HG03095 (cell line): ENCODE measurements around the gene RIT2.
"Not testable (repeated sequence)": the region's sequence is repeated elsewhere in the genome, so short reads cannot be mapped to it uniquely, and the experiment has no call there.

Experiments used
- ATAC-seq: cut with Tn5 transposase; IDR thresholded peaks from one replicate; pipeline ENCODE4 v1.9.1; 2021; ENCODE audit warnings: moderate library complexity; ENCODE audit not compliant: unreplicated experiment

The RIT2 gene

GRCh38 chr18:42854558-42854957, 260.9 kb downstream of the RIT2 start:
- no peak for ATAC-seq

DNA sequence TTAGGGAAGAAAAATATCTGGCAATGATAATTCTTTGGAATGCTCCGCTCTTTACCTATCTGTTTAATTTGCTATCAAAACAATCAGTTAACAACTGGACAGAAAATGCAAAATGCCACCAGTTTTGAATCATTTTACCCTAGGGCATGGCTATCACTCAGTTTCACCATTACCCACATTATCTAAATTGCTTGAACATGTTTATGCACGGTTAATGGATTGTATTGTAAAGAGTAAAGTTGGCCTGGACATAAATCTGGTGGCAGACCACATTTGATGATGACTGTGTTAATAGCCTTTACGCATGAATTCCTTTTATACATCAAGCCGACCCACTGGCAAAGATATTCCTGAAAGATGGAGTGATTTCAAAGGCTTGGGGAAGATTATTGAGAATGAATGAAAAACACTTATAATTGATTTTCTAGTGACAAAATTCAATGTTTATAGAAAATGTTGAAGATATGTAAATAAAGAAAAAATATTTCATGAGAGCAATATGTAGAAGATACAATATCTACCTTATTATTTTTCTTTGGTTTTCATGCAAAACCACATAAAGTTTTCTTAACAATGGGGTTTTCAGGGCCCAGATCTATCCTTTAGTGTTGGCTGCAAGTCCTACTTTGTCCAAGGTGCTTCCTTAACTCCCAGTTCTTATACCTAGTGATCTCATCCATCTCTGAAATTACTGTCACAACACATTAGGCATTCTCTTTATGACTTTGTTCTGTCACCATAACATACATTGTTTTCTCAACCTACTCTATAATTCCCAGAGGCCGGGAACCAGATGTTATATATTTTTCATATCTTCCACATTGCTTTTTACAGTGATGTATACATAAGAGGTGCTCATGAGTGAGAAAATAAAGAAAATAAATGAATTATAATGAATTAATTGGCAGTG, 265.1 kb downstream of the RIT2 start:
- ATAC-seq = no peak

DNA sequence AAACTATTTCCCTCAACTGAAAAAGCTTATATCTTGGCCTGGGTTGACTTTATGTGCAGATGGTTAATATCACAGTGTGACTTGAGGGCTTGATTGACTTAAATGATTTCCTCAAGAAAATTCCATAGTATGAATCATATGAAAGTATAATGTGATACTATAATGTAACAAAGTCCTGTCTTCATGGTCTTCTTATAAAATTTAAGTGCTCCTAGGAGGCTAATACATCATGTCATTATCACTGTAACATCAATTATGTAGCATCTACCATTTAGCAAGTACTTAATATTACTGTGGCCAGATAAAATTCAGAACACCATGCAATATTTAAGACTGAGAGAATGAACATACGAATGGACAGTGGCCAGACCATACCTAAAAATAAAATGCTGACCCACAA, 276.1 kb downstream of the RIT2 start:
- ATAC-seq = no peak

DNA sequence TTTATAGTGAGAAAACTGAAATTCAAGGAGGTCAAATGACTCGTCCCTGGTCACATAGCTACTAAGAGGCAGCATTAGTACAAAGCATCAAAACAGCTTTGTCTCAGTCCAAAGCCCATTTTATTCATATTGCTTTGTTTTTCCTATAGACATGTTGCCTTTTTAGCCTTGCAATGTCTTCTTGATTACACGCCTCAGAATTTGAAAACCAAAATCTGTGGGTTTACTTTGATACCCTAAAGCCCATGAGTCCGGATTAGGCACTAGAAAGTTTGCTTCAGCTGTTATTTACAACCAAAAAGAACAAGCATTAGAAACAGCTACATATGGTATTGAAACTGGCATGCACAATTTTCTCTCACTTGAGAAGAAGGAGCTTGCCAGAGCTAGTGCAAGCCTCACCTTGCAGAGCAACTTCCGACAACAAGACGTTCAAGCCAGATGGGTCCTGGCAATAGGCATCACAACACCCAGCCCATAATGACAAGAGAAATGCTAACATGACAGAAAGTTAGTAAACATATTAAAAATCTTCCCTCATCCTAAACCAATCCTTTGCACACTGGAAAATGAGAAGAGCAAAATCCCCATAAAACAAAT, 276.8 kb downstream of the RIT2 start:
- no peak for ATAC-seq

DNA sequence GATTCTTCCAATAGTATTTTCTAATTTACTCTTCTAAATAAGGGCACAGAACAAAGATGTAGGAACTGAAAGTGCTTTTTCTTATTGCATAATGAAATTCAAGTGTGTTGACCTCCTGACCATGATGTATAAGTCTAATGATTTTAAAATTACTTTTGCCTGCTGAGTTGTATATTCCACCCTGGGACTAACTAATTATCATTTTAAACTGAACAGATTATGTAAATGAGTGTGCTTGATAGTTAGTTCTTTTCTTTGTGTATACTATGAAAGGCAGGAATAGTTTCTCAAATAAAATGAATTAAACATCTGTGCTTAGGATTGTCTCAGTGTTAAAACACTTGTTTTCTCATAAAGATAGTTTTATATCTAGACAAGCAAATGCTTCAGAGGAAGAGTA, 284.5 kb downstream of the RIT2 start:
- ATAC-seq = no peak

DNA sequence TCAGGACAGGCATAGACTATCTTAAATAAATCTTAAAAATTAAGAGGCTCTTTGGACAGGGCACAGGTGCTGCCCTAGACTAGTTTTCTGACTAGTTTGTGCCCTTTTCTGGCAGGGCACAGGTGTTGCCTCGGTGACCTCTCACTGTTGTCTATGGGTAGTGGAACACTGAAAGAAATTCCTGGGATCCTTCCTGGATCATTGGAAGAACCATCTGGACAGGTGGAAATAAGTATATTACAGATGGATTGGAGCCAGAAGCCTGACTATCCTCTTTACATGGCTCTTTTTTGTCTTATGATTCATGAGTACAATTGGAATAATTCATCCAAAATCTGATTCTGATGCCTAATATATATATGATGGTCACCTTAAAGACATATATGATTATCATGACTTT, 286.6 kb downstream of the RIT2 start:
- ATAC-seq = no peak

DNA sequence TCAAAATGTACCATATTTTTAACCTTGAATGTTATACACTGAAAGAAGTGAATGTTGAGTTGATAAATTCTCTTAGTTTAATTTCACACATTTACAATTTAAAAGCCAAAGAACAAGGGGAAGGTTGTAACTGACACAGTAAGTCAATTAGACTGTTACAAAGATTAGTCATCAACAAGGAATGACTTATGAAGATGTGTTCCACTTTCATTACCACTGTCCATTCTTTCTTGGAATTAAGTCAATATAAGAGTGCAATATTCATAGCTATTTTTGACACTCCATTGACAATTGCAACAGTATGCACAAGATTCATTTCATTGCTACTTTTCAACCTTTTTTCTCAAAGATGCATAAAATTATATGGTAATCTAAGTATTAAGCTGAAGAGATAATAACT, 291.3 kb downstream of the RIT2 start:
- no peak for ATAC-seq

DNA sequence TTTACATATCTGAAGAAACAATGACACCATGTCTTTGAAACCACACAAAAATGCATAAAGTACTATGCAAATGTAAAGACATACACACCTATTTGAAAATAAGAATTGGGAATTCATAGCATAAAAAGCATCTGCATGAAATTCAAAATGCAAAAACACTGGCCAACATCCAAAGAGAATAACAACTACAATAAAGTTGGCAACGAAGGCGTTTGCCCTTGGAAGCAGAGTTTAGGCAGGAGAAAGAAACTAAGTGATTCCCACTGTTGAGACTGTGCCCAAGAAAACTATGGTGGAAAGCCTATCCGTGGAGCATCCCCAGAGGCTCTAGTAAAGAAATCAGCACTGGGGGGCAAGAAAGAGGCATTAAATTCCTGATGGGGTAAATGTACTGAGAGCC, 292.8 kb downstream of the RIT2 start:
- ATAC-seq = no peak

DNA sequence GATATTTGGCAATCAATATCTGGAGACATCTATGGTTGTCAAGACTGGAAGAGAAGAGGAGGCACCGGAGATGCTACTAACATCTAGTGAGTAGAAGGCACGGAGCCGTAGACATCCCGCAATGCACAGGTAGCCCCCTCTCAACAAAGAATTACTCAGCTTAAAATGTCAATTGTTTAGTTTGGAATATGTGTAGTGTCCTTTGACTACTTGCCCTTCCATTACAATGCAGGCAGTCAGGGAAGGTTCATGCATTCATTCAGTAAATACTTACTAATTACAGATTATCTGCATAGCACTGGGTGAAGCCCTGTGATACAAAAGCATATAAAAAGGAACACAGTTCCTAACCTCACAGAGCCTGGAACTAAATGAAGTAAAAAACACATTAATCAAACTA, 294.0 kb downstream of the RIT2 start:
- ATAC-seq = no peak

DNA sequence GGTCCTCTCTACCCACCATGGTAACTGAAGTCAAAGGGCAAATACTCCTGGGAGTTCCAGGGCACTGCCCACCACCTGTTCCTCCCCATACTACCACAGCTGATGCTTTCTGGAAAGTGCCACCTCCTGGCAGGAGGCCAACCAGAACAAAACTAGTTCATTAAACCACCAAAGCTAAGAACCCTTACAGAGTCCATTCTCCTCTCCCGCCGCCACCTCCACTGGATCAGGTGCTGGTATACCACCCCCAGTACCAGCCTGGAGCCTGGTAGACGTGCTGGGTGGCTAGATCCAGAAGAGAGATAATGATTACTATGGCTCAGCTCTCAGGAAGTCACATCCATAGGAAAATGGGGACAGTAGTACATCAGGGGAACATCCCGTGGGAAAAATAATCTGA, 300.9 kb downstream of the RIT2 start:
- no peak for ATAC-seq

DNA sequence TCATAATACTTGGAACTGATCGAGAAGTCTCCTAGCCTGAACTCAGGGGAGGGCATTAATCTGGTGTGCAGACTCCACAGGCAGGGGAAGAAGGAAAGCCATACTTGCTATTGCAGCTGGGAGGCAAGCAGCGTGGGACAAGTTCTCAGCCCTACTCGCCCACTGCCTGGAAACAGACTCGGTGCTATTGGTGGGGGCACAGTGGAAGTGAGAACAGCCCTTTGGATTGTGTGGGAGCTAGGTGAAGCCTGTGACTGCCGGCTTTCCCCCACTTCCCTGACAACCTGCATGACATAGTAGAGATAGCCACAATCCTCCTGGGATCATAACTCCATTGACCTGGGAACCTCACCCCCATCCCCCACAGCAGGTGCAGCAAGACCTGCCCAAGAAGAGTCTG, 301.3 kb downstream of the RIT2 start:
- no peak for ATAC-seq

- ATAC-seq = no peak
These were observed 301.9 kb downstream of the RIT2 start for GRCh38 chr18:42813570-42813969.

DNA sequence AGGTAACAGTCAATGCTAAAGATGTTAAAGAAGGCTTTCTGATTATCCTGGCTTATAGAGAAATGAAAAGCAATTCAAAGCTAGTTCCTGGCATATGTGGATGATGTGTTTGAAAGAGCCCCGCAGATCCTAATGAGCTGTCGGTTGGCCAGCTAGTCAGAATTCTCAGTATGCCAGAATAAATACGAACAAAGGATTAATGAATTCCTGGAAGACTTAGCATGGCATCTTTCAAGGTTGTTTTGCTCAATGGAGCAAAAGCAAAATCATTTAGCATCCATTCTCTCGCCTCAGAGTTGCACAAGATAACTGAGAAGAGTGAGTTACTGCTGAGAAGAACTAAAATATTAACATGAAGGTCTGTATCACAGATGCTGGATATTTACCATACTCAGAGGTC, 307.6 kb downstream of the RIT2 start:
- ATAC-seq = no peak

- no peak for ATAC-seq
These were observed 313.8 kb downstream of the RIT2 start for GRCh38 chr18:42801706-42802105.

- ATAC-seq = no peak
These were observed 316.8 kb downstream of the RIT2 start for GRCh38 chr18:42798606-42799170.

GRCh38 chr18:42795213-42795789, 320.2 kb downstream of the RIT2 start:
- ATAC-seq = not testable (repeated sequence)

DNA sequence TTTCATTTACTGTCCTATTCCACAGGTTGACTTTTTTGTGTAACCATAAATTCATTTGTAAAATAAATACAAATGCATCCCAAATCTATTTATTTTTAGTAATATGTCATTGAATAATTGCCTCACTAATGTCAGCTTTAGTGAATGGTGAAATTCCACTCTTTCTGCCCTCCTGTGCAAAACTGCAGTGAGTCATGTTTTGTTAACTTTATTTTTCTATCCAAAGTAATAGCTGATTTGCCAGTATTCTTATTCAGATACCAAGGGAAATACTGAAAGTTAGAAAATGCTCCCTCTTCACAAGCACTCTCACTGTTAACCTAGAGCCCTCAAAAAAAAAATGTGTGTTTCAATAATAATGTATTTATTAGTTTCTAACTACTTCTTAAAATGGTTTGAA, 322.8 kb downstream of the RIT2 start:
- no peak for ATAC-seq

DNA sequence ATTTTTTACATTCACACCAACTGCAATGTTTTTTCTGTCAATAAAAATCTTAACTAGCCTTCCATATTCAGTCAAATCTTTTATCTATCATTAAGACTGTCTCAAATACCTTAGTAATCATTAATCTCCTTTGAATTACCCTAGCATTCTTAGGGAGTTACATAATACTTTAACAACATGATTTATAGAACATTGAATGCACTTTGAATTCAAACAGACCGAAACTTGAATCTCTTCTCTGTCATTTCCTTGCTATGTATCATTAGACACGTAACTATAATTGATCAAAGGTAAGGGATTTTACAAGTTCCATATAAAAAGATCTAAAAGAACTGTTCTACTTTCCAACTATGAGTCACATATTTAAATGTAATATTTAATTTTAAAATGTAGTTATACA, 330.9 kb downstream of the RIT2 start:
- ATAC-seq = no peak

DNA sequence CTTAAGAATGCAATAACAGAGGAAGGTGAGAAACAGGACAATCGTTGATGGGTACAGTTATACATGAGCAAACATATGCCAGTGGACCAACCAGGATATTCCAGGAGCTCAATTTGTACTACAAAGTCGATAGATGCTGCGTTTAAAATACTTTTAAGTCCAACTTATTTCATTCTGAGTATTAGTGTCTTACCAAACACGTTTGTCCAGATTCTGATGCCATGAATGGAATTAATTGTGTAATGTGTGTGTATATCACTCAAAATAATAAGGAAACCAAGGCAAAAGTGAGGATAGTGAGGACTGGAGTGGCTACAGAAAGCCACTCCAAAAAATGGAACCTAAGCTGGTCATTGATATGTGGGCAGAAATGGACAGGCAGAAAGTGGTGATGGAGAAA, 332.6 kb downstream of the RIT2 start:
- ATAC-seq = no peak

- no peak for ATAC-seq
These were observed 334.1 kb downstream of the RIT2 start for GRCh38 chr18:42781298-42781815.

DNA sequence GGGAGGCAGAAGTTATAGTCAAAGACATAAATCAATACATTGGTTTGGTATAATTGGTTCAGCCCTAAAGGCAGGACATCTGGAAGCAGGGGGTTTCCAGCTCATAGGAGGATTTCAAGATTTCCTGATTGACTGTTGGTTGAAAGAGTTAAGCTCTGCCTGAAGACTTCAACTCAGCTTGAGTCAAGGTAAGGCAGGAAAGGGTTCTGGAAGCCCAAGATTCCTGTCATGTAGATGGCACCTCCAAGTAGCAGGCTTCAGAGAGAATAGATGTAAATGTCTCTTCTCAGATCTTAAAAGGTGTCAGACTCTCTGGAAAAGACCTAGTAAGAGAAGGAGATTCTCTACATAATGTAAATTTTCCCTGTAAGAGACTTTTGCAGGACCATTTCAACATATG, 335.3 kb downstream of the RIT2 start:
- no peak for ATAC-seq
